HG03097 (cell line): Measurements from ENCODE around the gene FAM219A.
"Not testable (repeated sequence)": the region's sequence is repeated elsewhere in the genome, so short reads cannot be mapped to it uniquely, and the experiment has no call there.

Experiments
- ATAC-seq: cut with Tn5 transposase; IDR thresholded peaks from one replicate; pipeline ENCODE4 v1.9.1; 2021; ENCODE audit not compliant: unreplicated experiment, low FRiP score

FAM219A gene

DNA sequence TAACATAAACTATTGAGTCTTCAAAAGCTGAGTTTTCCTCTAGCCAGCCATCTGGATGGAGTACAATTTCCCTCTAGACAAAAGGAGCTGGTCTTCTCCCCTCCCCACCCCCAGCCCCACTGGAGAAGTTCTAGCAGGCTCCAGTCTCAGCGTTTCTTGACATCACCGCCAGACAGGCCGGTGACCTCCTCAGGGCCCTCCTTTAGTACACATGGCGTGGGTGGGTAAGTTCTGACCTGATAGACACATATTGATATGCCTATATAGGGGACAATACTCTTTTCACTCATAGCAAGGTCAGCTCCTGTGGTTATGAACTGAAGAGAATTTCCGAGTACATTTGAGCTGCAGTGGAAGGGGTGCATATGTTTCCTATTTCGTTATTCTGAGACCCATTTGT lies 27.5 kb upstream of the FAM219A start:
- ATAC-seq, result no peak

GRCh38 chr9:34484678-34485077 lies 26.3 kb upstream of the FAM219A start:
- no peak for ATAC-seq

DNA sequence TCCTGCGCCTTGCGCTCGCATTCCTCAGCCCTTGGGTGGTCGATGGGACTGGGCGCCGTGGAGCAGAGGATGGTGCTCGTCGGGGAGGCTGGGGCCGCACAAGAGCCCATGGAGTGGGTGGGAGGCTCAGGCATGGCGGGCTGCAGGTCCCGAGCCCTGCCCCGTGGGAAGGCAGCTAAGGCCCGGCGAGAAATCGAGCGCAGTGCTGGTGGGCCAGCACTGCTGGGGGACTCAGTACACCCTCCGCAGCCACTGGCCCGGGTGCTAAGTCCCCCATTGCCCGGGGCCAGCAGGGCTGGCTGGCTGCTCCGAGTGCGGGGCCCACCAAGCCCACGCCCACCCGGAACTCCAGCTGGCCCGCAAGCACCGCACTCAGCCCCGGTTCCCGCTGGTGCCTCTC lies 24.4 kb upstream of the FAM219A start:
- not testable (repeated sequence) for ATAC-seq

- not testable (repeated sequence) for ATAC-seq
Observed at GRCh38 chr9:34481620-34482019, 23.2 kb upstream of the FAM219A start.

GRCh38 chr9:34479431-34479866 lies 21.1 kb upstream of the FAM219A start:
- no peak for ATAC-seq

DNA sequence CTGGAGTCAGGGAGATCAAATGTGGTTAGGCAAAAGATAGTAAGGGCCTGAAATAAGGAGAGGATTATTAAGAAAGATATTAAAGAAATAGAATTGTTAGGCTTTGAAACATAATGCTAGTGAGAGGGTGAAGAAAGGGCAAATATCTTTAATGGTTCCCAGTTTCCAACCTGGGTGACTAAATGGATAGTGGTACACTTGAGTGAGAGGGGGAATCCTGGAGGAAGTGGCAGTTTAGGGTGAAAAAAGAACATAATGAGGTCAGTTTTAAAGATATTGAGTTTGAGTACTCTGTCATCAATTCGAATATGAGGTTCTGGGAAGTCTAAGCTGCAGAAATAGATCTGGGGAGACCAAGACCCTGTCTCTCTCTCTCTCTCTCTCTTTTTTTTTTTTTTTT lies 19.2 kb upstream of the FAM219A start:
- ATAC-seq, result no peak

DNA sequence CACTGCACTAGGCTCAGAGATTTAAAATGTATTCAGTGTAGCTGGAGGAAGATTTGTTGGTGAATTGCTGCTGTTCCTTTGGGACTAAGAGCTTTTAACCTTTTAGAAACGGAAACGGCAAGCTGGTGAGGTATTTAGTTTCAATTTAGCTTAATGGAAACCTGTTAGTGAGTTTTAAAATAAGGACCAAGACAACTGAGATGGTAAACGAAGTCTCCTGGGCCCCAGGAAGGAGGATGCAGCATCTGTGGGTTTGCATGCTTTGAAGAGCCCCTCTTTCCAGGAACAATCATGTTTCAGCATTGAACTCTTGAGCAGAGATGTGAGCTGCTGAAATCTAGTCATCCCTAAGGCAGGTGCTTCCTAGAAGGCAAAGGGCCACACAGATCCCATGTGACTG lies 16.7 kb upstream of the FAM219A start:
- ATAC-seq, result no peak

- ATAC-seq, result no peak
Observed at GRCh38 chr9:34465468-34465867, 7.1 kb upstream of the FAM219A start.

DNA sequence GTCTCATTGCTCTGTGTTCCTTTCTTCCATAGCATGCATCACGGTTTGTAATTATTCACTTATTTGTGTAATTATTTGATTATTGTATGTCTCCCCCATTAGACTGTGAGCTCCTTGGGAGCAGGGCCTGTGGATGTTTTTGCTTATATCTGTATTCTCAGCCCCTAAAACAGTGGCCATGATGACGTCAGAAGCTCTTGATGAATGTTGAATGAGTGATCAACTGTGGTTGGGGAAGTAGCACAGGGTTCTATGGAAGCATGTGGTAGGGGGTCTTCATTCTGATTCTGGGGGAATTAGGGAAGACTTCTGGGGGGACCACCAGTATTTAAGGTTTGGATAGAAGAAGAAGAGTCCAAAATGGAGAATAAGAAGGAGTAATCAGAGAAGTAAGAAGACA lies 6.2 kb upstream of the FAM219A start:
- no peak for ATAC-seq

GRCh38 chr9:34463901-34464232 lies 5.5 kb upstream of the FAM219A start:
- no peak for ATAC-seq

- ATAC-seq, result no peak
Observed at GRCh38 chr9:34463098-34463900, 4.9 kb upstream of the FAM219A start.

DNA sequence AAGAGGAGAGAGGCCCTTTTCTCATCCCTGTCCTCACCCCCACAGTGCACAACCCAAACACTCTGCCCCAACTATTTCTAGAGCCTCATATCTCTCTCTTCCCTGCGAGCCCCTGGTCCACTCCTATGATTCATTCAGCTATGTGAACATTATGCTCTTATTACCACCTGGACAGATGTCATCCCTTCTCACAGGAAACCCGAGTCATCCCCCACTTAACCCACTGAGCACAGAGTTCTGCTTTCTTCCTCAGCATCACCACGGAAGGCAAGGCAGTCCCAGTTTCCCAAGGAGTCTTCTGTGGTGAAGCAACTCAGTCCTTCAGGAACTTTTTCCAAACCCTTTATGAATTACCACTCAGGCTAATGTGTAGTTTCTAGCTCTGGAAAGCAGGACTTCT lies 1.6 kb upstream of the FAM219A start:
- ATAC-seq, result no peak

DNA sequence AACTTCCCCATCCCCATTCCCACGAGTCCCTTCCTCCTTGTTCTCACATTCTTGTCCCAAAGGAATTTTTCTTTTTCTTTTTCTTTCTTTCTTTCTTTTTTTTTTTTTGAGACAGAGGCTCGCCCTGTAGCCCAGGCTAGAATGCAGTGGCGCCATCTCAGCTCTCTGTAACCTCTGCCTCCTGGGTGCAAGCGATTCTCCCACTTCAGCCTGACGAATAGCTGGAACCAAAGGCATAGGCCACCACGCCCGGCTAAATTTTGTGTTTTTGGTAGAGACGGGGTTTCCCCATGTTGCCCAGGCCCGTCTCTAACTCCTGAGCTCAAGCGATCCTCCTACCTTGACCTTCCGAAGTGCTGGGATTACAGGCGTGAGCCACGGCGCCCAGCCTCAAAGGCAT lies 986 bp upstream of the FAM219A start:
- no peak for ATAC-seq

- ATAC-seq, result no peak
Observed at GRCh38 chr9:34458959-34459340, 580 bp upstream of the FAM219A start.

DNA sequence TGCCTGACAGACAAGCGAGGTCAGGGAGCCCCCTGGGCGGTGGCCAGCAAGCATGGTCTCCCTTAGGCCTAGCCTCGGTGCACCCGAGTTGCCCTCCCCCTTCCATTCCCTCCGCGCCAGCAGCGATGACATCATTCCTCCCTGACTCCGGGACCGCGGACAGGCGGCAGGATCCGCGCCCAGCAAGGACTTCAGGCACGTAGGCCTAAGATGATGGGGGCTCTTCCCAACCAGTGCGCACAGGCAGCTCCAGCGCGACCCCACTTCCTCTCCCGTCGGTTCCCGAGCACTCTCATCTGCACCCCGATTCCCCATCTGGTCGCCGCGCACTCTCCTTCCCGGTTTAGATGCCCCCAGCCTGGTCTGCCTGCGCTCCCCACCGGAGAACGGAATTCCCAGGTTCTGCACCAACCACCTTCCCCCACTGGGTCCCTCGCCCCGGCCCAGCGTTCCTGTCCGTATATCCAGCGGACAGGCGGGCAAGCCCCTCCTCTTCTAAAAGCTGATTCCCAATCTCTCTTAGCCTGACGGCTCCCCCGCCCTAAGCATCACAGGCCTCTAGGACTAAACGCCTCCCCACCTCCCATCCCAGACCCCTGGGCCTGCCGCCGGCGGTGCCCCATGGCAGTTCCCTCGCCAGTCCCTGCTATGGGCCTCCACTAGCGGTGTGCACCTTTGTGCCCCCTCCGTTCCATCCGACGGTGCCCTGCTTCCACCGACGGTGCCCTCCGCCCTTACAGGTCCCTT lies 931 bp downstream of the FAM219A start:
- no peak for ATAC-seq

DNA sequence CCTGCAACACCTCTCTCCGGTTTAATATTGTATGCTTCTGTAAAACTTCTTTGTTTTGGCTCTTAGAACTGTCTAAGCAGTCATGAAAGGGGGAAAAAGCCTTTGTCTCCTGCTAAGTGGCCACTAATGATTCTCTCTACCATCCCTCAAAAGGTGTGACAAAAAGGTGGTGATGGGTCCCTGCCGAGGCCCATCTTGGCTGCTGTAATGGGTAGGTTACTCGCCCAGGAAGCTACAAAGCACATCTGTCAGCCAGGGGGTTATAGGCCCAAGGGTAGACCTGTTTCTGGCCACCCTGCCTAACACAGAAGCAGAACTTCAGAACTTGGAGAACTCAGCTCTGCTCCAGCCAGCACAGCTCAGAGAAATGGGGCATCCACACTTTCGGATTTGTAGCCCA lies 1.6 kb downstream of the FAM219A start:
- no peak for ATAC-seq

- ATAC-seq, result no peak
Observed at GRCh38 chr9:34456151-34456550, 2.2 kb downstream of the FAM219A start.

- no peak for ATAC-seq
Observed at GRCh38 chr9:34454571-34455065, 3.8 kb downstream of the FAM219A start.

DNA sequence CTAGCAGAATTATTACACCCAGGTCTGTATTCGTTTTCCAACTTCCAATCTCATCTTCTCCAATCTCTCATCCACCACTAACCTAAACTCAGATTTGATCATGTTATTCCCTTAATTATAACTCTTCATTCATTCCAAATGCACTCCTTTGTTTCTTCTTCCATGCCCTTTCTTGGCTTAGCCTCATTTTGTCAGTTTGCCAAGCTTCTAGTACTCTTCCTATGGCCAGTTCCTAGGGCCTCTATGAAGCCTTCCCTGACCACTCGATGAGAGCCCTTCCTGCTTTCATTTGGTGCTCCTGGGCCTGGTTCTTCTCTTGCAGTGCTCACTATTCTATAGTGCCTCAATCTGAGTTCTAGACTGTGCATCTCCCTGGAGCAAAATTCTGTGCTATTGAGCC lies 5.8 kb downstream of the FAM219A start:
- ATAC-seq, result no peak

DNA sequence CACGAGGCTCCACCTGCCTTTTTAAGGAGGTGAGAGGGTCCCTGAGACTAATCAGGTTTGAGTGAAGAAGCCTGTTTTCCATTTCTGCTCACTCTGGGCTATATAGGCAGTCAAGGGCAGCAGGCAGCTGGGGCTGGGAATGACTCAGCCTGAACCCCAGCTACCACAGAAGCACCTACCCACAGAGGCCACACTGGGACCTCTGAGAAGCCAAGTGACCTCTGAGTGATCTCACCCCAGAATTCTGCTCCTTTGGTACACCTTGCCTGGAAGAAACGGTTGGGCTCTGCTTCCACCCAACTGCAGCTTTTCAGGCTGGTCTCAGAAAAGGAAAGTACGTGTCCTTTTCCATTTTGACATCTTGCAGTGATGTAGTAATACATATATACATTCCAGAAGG lies 6.8 kb downstream of the FAM219A start:
- ATAC-seq, result no peak

DNA sequence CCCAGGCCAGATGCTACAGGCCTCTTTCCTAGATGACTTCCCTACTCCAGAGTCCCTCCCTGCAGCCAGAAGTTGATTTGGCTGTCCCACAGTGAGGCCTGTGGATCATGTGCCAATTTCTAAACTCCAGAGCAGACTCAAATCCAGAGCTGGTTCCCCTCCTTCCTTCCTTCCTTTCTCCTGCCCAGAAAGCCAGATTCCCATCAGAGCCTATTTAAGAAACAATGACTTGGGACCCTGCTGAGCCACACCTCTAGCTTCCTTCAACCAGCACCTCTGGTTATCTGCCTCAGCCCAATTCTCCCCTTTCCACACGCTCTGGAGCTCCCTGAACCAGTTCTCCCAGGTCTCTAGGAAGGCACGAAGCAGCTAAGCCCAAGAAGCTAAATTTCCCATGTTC lies 7.2 kb downstream of the FAM219A start:
- no peak for ATAC-seq

DNA sequence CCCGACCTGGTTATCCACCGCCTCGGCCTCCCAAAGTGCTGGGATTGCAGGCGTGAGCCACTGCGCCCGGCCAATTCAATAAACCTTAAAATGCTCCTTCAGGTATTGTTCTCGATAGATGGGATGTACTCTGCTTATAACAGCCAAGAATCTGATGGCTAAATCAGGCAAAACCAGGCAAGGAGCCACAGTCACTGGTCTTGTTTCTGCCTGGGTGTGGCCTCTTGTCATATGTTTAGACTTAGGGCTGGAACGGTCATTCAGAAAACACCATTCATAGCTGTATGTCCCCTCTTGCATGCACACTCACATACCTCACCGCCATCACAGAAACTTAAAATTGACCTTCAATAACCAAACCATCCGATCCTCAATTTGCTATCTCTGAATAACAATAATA lies 7.7 kb downstream of the FAM219A start:
- ATAC-seq, result no peak
